ENCODE measurements around the gene RAB11FIP2.
"Not testable (repeated sequence)": the region's sequence is repeated elsewhere in the genome, so short reads cannot be mapped to it uniquely, and the experiment has no call there.

The RAB11FIP2 gene

GRCh38 chr10:118046395-118047156 is at the start of gene RAB11FIP2:
TSS of gene RAB11FIP2 (minus strand) at chr10:118046941. CDS start at chr10:118046163, 778 bp downstream.
- peak; percentile 75 to 93 (median 82) for DNase-seq (ENCODE audit: low read depth in 2 of 3, low spot score in 2 of 3)

GRCh38 chr10:118096022-118096421 is 49.3 kb upstream of the RAB11FIP2 start:
- DNase-seq (ENCODE audit: low read depth in 2 of 3, low spot score in 2 of 3) = no peak

- no peak for DNase-seq (ENCODE audit: low read depth in 2 of 3, low spot score in 2 of 3)
These were observed 45.5 kb upstream of the RAB11FIP2 start for GRCh38 chr10:118092209-118092608.

GRCh38 chr10:118080817-118081216 is 34.1 kb upstream of the RAB11FIP2 start:
- DNase-seq (ENCODE audit: low read depth in 2 of 3, low spot score in 2 of 3) = no peak

GRCh38 chr10:118076705-118077104 is 30.0 kb upstream of the RAB11FIP2 start:
- no peak for DNase-seq (ENCODE audit: low read depth in 2 of 3, low spot score in 2 of 3)

- DNase-seq (ENCODE audit: low read depth in 2 of 3, low spot score in 2 of 3) = no peak
These were observed 26.1 kb upstream of the RAB11FIP2 start for GRCh38 chr10:118072840-118073239.

GRCh38 chr10:118067389-118067788 is 20.6 kb upstream of the RAB11FIP2 start:
- not testable (repeated sequence) for DNase-seq (ENCODE audit: low read depth in 2 of 3, low spot score in 2 of 3)

GRCh38 chr10:118062798-118063238 is 16.1 kb upstream of the RAB11FIP2 start:
- no peak for DNase-seq (ENCODE audit: low read depth in 2 of 3, low spot score in 2 of 3)

- DNase-seq (ENCODE audit: low read depth in 2 of 3, low spot score in 2 of 3) = no peak
These were observed 11.6 kb upstream of the RAB11FIP2 start for GRCh38 chr10:118058371-118058770.

GRCh38 chr10:118057361-118057760 is 10.6 kb upstream of the RAB11FIP2 start:
- DNase-seq (ENCODE audit: low read depth in 2 of 3, low spot score in 2 of 3) = no peak

- DNase-seq (ENCODE audit: low read depth in 2 of 3, low spot score in 2 of 3) = no peak
These were observed 7.6 kb upstream of the RAB11FIP2 start for GRCh38 chr10:118054383-118054782.

- DNase-seq (ENCODE audit: low read depth in 2 of 3, low spot score in 2 of 3) = no peak
These were observed 6.1 kb upstream of the RAB11FIP2 start for GRCh38 chr10:118052816-118053215.

GRCh38 chr10:118047880-118048279 is 1.1 kb upstream of the RAB11FIP2 start:
- no peak for DNase-seq (ENCODE audit: low read depth in 2 of 3, low spot score in 2 of 3)

- no peak for DNase-seq (ENCODE audit: low read depth in 2 of 3, low spot score in 2 of 3)
These were observed 497 bp upstream of the RAB11FIP2 start for GRCh38 chr10:118047157-118047719.

GRCh38 chr10:118045837-118046394 is 825 bp downstream of the RAB11FIP2 start:
- peak in 2 of 3 experiments; percentile 2 to 18 for DNase-seq (ENCODE audit: low read depth in 2 of 3, low spot score in 2 of 3)

GRCh38 chr10:118045158-118045836 is 1.4 kb downstream of the RAB11FIP2 start:
- no peak for DNase-seq (ENCODE audit: low read depth in 2 of 3, low spot score in 2 of 3)

- no peak for DNase-seq (ENCODE audit: low read depth in 2 of 3, low spot score in 2 of 3)
These were observed 3.9 kb downstream of the RAB11FIP2 start for GRCh38 chr10:118042827-118043242.

- no peak for DNase-seq (ENCODE audit: low read depth in 2 of 3, low spot score in 2 of 3)
These were observed 4.4 kb downstream of the RAB11FIP2 start for GRCh38 chr10:118042336-118042735.

- no peak for DNase-seq (ENCODE audit: low read depth in 2 of 3, low spot score in 2 of 3)
These were observed 5.4 kb downstream of the RAB11FIP2 start for GRCh38 chr10:118041316-118041715.

- DNase-seq (ENCODE audit: low read depth in 2 of 3, low spot score in 2 of 3) = no peak
These were observed 10.4 kb downstream of the RAB11FIP2 start for GRCh38 chr10:118036281-118036875.

- DNase-seq (ENCODE audit: low read depth in 2 of 3, low spot score in 2 of 3) = no peak
These were observed 11.3 kb downstream of the RAB11FIP2 start for GRCh38 chr10:118035354-118036005.

Data from activated CD8-positive, alpha-beta memory T cell treated with anti-CD3 and anti-CD28 coated beads for 48 hours (primary cell).